Gastroesophageal sphincter (tissue), 3 donors: Measurements from ENCODE around the gene PBRM1.

Source experiments
- EP300 ChIP-seq: sonication (generic); formaldehyde crosslinking; IDR thresholded peaks from one replicate; pipeline ENCODE4 v1.6.1; 2017; ENCODE audit warnings: antibody characterized with exemption, mild to moderate bottlenecking
- POLR2A ChIP-seq, 2 donors: fragments of 450-650 bp; IDR thresholded peaks; one replicate each; pipeline ENCODE4 v1.6.1; 2017; ENCODE audit warnings: antibody characterized with exemption in 2 of 2, mild to moderate bottlenecking in 2 of 2, moderate library complexity in 1 of 2
- POLR2AphosphoS5 ChIP-seq: sonication (generic); formaldehyde crosslinking; IDR thresholded peaks from one replicate; pipeline ENCODE4 v1.6.1; 2017; ENCODE audit warnings: antibody characterized with exemption
- TF ChIP-seq, protein P1 (sequence below), 4 experiments: fragments of 200-600 bp in 2 of 4; fragments of 450-650 bp in 2 of 4; sonication (generic) in 1 of 4; IDR thresholded peaks; one replicate each; pipeline ENCODE4 v1.5.1; 2017 to 2019; ENCODE audit warnings: antibody characterized with exemption in 4 of 4, mild to moderate bottlenecking in 2 of 4, moderate library complexity in 2 of 4

DNA sequence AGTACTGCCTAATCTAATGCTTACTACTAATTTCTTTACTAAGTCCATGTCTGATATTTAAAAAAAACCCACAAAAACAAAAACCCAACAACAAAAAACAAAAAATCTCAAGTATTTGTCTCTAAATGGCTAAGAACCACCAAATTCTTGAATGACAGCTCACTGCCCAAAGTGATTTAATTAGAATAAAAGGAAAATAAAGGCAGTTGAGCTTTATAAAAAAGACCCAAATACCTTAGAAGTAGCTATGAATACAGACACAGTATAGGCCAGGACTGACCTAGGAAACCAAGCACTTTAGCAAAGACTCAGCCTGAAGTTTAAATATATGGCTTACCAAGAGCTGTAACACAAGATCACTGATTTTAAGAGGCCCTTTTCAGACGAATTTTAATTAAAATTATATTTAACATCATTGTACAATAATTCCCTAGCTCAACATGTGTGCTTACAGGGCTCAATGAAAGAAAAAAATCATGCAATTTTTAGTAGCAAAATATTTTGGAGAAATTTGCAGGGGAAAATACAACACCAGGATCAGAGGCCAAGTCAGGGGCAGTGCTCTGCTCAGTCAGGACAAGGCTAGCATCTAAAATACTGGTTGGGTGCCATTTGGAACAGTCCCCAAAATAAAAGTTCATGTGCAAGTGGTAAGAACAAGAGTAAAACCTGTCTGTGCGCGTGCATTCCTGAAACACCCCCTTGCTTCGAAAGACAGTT is 124.5 kb downstream of the PBRM1 start:
- TF ChIP-seq POLR2A (IDR thresholded peaks at IDR 0.05) (no peak), EP300 (no peak), POLR2AphosphoS5 (no peak)
- TF ChIP-seq, protein P1, sequence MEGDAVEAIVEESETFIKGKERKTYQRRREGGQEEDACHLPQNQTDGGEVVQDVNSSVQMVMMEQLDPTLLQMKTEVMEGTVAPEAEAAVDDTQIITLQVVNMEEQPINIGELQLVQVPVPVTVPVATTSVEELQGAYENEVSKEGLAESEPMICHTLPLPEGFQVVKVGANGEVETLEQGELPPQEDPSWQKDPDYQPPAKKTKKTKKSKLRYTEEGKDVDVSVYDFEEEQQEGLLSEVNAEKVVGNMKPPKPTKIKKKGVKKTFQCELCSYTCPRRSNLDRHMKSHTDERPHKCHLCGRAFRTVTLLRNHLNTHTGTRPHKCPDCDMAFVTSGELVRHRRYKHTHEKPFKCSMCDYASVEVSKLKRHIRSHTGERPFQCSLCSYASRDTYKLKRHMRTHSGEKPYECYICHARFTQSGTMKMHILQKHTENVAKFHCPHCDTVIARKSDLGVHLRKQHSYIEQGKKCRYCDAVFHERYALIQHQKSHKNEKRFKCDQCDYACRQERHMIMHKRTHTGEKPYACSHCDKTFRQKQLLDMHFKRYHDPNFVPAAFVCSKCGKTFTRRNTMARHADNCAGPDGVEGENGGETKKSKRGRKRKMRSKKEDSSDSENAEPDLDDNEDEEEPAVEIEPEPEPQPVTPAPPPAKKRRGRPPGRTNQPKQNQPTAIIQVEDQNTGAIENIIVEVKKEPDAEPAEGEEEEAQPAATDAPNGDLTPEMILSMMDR (IDR thresholded peaks at IDR 0.05): no peak
